ENCODE data around the gene TMEM156.

The TMEM156 gene

DNA sequence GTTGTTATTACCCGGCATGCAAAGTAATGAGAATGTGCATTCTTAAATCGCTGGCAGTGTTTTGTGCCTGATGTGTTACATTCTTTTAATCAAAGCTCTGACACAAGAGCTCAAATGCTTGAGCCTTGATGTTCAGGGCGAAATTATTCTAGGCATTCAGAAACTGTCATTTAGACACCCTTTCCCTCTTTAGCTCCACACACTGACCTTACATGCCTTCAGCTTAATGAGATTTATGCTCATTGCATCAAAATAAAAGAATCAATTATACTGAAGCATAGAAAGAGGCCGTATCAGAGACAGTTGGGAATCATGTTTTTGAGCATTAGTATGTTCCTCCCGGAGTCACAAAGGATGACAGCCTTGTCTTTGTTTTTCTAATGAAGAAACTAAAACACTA is 107.9 kb downstream of the TMEM156 start:
- DNase-seq (ENCODE audit: low read depth) = no peak

DNA sequence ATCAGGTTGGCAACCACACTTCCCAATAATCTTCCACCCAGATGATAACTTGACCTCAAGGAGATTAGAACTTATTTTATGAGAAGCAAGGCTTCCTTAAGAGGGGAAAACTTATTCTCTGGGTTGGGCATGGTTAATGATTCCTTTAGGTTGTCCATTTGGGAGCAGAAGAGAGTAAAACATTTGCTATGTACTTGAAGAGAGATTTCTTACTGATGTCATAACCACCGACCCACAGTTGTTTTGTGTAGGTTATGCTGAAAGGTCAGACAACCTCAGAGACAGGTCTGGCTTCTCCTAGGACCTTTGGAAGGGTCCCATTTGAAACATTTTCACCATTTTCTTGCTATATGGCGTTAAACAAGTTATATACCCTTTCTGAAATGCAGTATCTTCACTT is 108.5 kb downstream of the TMEM156 start:
- DNase-seq (ENCODE audit: low read depth) = no peak

DNA sequence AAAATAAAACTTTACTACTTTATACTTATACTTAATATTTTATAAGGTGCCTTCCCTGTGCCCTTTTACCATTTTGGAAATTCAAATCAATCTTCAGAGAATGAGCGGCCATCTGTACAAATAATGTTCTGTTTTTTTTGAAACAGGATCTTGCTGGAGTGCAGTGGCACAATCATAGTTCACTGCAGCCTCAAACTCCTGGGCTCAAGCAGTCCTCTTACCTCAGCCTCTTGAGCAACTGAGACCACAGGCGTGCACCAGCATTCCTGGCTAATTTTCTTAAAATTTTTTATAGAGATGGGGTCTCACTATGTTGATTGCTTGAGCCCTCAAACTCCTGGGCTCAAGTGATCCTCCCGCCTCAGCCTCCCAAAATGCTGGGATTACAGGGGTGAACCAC is 111.1 kb downstream of the TMEM156 start:
- DNase-seq (ENCODE audit: low read depth) = no peak

DNA sequence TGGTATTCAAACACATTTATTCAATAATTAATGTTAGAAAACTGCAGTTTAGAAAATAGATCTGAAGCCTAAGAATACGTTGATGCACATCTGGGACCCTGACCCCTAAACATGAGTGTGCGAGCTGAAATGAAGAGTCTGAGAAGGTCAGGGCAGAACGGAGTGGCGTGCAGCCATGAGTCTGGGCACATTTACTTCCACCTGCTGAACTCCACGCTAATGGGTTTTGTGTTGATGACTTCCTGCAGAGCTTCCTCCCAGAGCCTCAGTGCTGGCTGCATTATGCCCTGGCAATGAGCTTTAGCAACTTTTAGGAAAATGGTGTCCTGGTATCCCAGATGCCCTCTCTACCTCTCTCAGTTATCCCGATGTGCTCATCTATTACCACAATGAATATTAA is 111.5 kb downstream of the TMEM156 start:
- DNase-seq (ENCODE audit: low read depth) = no peak

DNA sequence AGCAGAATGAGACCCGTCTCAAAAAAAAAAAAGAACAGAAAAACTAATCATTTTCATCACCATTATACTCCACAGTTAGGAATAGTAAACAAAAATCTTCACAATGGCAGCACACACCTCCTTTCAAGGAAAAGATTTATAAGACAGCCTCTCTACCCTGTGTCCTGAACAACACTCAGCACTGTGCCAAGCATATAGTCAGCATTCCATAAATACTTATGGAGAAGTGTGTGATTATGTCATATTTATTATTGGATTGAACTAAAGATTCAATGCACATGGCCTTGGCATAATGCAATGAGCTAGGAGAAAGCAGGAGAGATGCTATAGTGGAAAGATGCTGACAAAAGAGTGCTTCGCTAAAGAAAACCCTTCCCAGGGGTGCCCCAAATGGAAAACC is 112.0 kb downstream of the TMEM156 start:
- DNase-seq (ENCODE audit: low read depth) = no peak

DNA sequence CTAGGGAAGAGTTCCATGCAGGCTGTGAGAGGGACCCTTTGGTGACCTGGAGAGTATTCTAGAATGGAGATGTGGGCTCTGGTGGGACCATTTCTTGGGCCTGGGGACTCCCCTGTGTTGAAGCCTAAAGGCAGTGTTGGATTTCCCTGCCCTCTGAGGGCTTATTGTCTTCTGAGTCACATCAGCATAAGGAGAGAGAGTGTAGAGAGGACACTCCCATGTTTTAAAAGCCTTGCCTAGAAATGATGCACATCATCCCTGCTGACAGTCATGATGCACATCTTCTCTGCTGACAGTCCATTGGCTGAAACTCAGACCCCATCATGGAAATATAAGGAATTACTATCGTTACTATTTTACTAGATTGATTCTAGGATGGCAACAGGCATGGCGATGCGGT is 112.7 kb downstream of the TMEM156 start:
- no peak for DNase-seq (ENCODE audit: low read depth)

DNA sequence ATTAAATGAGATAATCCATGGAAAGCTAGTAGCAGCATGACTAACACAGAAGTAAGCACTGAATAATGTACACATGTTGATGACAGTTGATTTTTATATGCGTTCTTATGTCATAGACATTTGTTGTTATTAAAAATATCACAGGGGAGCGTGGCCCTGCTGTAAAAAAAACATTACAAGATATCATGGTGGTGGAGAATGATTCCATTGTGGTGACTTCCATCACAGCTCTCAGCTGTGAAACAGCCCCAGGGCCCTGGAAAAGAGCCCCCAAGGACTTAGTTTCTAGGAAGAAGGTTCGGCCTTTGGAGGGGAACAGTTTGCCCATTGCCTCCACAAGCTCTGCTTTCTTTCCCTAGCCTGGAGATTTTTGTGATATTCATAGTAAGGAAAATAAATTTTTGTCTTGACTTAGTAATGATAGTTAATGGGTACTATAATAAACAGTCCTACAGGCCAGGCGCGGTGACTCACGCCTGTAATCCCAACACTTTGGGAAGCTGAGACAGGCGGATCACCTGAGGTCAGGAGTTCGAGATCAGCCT is 114.7 kb downstream of the TMEM156 start:
- DNase-seq (ENCODE audit: low read depth) = no peak

All from GM04503 (cell line).